Middle frontal gyrus (tissue), 1 donor: ENCODE measurements around the gene CREG1.

Experiments used
- DNase-seq: peaks from one replicate; pipeline ENCODE4 v3.0.0-alpha.2; 2015; ENCODE audit warnings: low spot score; ENCODE audit errors: extremely low spot score

Gene CREG1

DNA sequence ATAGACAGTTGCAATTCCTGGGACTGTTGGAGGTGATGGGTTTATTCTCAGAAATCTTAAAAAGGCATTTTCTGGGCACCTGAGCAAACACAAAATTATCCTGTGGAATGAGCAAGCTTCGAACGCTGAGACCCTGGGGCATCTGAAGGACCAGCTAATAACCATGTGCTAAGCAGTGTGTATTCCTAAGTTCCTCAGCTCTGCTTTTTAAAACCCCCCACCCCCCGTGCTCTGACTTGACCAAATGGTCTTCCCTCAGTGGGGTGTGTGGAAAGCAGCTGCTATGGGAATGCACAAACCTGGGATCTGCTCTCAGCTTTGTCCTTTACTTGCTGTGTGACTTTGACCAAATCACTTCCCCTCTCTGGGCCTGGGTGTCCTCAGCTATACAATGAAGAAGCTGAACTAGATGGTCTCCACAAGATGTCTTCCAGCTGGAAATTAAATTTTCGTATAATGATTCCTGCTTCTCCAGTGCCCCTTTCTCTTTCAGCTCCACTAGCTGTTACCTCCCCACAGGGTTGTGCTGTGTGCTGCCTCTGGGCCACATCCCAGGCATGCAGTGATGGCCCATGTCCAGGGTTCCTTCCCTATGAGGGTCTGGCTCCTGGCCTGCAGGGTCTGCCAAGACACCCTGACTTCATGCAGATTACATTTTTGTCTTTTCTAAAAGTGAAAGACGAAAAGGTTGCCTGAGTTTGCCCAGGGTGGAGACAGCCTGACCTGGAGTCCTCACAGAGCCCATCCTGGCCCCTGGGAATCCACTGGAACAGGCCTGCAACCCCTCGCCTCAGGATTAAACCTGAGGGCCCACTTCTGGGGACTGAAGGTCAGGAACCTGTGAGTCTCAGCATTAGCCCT lies 20.4 kb downstream of the CREG1 start:
- no peak for DNase-seq

DNA sequence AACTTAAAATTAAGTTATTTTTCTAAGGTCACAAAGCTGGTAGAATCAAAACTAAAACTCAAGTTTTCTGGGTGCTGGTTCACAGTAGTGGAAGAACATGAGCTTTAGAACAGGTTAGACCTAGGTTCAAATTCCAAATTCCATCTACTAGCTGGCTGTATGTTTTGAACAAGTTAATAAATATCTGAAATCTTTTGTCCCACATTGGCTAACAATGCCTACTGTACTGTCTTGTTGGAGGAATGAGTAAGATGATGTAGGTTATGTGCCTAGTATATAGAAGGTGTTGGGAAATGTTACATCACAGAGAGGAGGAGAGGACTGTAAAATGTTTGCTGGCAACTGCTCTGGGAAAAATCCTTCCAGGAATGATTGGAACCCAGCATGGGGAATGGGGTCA lies 21.2 kb downstream of the CREG1 start:
- DNase-seq: no peak

DNA sequence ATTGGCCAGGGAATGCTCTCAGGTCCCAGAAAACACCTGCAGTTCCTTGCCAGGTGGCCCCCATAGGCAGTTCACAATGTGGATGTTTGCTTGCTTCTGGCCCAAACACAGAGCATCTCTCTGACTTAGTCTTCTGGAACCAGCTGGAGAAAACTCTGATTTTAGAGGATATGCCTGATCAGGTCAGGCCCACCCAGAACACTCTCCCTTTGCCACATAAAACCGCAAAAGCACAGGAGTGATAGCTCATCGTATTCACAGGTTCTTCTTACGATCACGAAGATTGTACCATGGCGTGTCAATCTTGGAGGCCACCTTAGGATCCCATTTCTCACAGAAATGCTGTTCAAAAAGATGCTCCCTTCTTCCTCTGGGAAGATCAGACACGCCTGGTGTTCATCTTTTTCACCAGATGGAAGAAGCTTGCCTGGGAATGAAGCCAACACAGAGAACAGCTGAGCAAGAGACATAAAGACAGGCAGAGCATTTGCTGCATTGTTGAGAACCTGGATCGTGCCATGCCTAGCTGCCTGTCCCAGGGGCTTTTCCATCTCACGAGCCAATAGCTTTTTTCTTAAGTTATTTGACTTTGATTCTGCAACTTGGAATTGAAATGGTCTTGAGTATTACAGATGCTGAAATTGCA lies 23.6 kb downstream of the CREG1 start:
- peak; percentile 68 for DNase-seq

DNA sequence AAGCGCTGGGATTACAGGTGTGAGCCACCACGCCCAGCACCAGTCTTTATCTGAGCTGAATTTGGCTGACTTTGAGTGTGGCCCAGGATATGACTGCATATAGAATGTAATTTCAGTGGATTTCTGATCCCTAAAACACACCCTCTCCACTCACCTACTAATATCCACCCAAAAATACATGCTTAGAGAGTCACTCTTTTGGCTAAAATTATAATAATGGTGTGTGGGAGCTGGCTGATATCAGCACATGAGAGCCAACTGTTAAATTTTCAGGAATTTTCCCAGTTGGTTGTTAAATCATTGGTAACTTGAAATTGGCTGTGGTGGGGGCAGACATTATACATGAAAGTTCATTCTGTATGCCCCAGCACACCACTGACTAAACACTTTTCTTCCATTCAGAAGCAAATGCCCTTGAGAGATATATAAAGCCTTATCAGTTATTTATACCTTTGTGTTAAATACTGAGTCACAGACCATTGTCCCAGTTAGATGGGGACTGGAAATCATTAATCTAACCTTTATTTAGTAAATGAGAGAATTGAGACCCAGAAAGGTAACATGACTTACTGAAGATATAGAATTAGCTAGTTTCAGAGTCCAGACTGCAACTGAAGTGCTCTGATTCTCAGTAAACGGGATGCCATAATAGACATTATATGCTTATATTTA lies 25.4 kb downstream of the CREG1 start:
- DNase-seq: no peak

DNA sequence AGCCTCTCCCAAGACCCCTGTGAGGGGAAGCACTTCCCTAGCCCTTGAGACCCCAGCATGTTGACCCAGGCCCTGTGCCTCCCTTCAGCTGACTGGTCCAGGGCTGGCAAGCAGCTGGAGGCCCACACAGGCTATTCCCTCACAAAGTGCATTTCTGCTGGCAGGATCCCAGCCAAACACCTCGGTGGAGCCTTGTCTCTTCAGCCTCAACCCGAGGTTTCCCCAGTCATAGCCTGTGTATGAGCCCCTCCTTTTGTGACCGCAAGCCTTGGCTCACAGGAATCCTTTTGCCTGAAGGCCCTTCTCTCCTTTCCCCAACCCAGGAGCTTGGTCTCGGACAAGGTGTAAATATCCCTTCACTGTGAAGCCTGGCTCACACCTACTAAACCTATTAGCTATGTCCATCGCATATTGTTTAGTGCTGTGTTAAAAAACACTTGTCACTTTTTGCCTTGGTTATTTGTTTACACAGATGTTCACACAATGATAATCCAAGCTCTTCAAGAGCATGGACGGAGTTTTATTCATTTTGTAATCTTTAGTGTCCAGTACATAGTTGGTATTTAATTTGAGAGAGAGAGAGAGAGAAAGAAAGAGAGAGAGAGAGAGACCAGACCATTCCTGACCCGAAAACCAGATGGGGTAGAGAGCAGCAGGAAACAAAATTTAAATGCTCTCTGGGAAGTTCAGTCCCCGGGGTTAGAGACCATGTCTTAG lies 26.7 kb downstream of the CREG1 start:
- no peak for DNase-seq

DNA sequence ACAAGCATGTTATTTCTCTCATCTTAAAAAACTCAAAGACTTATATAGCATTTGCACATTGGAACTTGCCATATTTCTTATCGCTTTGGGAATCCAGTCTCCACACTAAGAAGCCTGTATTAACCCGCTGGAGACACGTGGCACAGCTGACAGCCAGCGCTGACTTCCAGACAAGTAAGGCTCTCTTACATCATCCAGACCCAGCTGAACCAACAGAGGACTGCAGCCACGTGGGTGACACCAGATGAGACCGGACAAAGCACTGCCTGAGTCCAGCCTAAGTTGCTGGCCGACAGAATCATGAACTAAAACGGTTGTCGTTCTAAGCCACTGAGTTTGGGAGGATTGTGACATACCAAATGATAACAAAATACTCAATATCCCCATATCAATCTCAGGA lies 28.9 kb downstream of the CREG1 start:
- peak; percentile 36 for DNase-seq

DNA sequence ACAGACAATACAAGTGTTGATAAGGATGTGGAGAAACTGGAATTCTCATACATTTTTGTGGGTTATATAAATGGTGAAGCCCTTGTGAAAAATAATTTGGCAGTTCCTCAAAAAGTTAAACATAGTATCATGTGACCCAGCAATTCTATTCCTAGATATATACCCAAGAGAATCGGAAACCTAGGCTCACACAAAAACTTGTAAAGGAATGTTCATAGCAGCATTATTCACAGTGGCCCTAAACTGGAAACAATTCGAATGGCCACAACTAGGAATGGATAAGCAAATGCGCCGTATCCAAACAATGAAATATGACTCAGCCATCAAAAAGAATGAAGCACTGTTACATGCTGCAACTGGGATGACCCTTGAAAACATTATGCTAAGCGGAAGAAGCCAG lies 31.3 kb downstream of the CREG1 start:
- DNase-seq: no peak

DNA sequence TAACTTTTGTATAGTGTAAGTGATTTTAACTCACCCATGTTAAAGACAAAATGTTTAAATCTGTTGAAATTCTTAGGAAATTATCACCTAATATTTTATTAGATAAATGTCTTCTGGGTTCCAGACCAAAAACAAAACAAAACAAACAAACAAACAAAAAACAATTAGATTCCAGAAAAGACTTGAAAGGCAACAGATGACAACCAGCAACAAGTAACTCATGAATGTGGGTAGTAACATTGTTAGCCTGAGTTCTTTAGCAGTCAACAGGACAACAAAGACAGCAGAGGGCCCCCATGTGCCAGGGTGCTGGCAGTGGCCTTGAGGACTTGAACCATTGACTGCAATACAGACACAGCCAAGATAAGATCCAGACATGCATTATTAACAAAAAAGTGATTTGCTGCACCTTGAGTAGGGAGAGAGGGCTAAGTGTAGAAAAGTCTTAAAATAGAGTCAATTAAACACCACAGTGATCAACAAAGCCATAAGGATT lies 32.8 kb downstream of the CREG1 start:
- no peak for DNase-seq

DNA sequence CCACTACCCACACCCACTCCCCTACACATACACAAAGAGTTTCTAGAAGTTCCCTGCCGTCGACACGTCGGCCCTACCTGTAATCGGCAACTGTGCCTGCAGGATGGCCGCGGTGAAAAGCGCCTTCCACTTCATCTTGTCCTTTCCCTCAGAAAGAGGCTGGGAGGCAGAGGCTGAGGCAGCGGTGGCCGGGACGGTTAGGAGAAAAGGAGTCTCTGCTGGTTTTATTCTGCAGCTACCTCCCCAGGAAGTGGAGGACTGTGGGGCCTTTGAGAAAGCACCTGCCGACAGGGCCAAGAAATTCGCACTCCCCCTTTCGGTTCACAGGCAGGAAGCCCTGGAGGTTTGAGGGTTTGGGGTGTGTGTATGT lies 35.2 kb downstream of the CREG1 start, which contains the start of gene CD247:
Gene CD247, minus strand, starts transcription at position 199 of the 370 bp plus-strand sequence. Its CDS starts 64 bp downstream, at position 135.
- no peak for DNase-seq

DNA sequence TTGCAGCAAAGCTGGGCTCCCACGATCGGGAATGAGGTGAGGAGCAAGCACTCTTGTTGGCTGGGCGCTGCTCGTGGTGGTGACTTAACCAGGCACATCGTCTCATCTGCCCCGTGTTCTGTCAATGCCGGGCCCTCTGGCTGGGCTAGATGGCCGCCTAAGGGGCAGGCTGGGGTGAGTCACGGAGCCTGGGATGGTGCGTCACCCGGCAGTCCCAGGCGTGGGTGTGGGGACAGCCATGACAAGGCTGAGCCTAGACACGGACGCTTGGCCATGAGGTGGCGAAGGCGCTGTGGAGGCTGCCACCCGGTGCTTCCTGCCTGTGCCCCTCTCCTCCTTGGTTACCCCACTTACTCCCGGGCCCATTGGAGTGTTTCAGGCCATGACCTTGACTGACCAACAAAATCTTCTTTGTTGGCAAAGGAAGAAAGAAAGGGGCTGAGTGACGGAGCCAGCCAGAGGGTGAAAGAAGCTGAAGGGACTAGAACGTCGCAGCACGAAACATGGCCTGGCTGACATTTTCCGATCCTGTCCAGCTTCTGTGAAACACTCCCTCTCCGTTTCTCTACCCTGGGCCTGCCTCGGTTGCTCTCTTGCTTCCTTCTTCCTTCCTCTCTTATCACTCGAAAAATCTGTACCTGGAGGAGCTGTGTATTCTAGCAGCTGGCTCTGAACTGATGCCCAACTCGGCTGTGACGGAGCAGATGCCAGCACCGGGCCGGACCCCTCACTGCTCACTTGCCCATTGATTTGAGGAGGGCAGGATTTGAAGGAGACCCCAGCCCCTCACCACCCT lies 35.8 kb downstream of the CREG1 start:
- DNase-seq: no peak

DNA sequence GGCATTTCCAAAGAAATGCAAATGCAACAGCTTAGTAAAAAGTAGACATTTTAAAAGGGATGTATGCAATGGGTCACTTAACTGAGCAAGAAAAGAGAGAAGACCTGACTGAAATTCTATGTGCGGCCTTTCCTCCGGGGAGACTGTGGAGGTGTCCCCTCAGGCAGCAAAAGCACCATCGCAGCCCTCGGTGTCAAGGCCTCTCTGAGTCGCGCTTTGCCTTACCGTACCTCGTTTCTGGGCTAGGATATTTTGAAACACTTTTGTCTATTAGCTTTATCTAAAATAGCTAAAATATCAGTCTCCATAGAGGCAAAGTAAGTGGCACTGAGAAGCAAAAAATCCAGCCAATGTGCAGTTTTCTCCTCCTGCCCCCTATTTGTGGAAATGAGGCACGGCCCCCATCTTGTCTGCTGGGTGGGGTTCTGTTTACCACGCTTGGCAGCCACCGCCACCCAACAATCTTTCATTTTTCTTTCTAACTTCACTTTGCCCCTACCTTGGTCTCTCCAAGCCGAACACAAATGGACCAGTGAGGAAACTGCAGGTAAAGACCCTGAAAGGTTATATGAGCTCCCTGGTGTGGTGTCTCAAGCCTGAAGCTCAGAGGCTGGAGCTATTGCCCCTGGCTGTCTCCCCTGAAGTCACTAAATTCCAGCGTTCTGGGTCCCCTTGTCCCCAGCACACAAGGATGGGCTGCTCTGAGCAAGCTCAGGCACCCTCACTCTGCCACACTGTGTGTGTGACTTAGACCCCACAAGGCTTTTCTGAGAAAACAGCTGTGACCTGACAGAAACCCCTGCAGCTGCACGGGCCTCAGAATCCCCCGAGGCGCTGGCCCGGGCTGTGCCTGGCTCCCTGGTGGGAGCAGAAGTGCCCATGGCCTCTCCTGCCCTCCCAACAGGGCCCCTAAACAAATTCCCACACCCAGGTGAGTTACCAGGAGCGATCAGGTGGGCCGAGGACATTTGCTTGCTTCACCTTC lies 36.9 kb downstream of the CREG1 start:
- DNase-seq: no peak

DNA sequence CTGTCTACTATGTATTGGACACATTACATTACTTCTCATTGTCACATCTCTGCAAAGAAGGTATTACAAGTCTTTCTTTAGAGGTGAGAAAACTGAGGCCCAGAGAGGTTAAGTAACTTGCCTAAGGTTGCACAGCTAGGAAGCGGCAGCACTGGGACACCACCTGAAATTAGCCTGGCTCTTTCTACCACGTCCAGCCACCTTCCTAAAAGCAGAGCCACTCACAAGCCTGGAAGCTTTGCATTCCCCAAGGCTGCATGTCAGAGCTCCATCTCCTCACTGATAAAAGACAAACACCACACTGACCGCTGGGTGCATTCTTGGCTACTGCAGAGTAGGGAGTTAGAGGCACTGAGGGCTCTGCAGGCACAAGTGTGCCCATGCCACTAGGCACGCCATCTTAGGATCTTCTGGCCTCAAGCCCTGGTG lies 37.7 kb downstream of the CREG1 start:
- DNase-seq: no peak

DNA sequence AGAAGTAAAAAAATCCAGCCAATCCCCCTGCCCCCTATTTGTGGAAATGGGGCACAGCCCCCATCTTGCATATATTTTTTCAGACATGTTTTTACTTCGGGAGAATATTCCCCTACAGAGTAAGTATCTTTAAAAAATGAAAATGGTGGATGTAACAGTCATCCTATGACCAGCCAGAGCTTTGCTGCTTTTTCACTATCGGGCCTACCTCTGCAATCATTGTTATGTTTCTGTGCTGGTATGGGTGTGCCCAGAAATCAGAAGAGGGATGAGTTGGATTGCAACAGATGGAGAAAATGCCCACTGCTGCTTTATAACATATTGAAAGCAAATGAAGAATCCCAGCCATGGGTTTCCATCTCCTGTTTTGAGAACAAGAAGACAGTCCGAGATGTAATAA lies 38.1 kb downstream of the CREG1 start:
- DNase-seq: no peak

DNA sequence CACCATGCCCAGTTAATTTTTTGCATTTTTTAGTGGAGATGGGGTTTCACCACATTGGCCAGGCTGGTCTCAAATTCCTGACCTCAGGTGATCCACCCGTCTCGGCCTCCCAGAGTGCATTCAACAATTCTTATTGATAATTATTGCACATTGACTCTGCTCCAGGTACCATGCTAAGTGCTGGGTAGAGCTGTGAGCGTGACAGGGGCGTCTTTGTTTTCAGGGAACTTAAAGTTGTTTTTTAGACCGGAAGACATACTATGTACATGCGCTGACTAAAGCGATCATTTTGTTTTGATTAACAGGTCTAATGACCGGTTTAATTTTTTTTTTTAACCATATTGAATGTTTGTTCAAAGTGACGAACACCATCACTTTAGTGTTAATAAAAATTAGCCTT lies 39.3 kb downstream of the CREG1 start:
- DNase-seq: no peak

DNA sequence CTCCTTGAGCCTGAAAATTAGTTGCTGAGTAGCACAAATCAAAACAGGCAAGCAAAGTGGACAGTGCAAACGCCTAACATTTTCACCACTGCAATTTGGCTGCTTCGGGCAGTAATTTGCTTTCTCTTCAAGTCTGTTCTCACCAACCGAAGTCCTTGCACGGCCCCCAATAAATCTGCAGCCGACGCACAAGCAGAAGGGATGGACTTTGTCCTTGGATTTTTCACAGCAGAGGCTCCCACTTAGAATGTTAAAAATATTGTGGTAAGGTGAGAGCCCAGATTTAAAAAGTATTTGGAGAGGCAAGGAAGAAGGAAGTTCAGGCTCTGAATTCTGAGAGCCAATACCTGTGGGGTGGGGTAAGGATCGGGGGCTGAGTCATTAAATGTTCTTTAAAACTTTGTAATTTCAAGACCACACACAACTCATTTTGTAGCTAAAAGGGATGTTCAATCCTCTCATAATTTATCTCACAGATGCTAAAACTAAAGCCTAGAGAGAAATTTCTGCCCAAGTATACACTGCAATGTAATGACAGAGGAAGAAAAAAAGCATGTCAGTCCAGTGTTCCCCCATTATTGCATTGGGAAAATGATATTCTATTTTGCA lies 41.4 kb downstream of the CREG1 start:
- DNase-seq: no peak

DNA sequence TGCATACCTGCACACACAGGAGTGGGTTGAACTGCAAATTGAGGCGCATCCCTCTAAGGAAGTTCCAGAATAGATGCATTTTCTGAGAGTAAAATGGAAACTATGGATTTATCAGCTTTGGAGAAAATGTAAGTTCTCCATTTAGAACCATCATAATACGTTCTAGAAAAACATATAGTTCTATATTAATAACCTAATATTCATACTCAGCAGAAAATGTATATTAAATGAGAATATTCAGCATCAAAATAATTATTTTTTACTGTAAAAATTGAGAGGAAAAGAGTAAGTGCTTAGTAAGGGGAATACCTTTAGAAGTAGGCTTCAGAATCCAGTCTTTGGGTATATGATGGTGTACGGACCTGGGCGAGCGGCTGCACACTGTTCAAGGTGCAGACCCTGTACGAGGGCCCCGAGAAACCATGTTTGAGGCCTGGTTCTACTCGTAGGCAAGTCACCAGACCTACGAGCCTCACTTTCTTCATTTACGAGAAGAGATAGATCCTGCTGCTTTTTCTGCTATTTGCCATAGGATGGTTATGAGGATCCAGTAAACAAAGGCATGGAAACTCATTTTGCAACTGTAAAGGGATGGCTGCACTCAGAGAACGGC lies 42.1 kb downstream of the CREG1 start:
- DNase-seq: no peak

DNA sequence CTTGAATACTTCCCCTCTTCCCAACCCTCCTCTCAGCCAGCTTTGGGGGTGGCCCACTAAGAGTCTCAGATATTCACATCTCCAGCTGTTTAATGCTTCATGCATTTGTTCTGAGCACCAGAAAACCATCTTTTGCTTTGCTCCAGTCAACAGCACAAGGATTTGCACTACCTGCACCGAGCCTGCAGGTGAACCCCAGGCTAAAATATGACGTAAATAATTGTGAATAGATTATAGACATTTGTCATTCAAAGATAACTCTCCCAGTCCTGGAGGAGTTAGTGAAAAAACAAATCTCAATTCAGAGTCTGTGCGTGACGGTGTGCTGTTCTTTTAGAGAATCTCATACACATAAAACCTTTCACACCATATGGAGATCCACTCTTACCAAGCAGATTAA lies 42.7 kb downstream of the CREG1 start:
- DNase-seq: no peak

DNA sequence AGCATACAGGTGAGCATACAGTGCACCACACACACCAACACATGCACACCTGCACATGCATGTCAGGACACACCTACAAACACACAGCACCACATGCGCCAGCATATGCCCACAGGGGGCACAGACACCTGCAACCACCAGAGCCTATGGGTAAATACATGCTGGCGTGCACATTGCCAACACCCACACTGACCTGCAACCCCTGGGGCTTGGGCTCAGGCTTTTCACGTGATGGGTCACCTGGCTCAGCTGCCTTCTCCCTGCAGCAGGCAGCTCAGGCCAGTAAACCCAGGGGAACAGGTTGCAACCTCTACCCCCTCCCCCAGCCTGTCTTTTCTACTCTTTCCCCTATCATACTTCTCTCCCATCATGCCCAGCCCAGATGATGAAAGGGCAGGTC lies 43.3 kb downstream of the CREG1 start:
- DNase-seq: no peak

DNA sequence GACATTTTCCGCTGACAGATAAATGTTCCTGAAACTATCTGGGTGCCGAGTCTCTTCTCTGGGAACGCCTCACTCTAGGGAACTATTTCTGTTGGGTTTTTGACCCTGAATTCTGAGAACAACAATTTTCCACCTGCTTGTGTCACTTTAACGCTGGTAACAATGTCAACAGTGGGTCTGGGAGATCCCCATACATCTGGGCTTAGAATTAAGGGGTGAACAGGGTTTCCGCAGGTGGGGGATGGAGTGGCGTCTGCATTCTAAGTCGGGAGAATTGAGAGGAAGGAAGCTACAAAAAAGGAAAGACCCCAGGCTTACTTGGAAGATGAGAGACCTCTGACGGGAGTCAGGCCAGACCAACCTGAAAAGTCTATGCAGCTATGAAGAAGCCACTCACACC lies 44.0 kb downstream of the CREG1 start:
- no peak for DNase-seq
